MCF 10A (cell line): ENCODE measurements around the gene PTPRR. TPM values are rescaled to one million over a fixed set of nuclear protein-coding genes. Genes with fewer than 3 reads are reported as not detected.

ENCODE experiments used
- BruUV-seq: library from RNA; stranded (reverse); fragments of 400-500 nt; replicated peaks from 2 replicates; lab custom pipeline; 2021; lab: Mats Ljungman, UMichigan
- CTCF ChIA-PET: fragments of 300-600 bp; sonication (Branson Sonifier 250); formaldehyde crosslinking; extraction: SDS; loops from one replicate; lab custom pipeline; 2021; ENCODE audit warnings: antibody characterized with exemption, inconsistent platforms; lab: Yijun Ruan, JAX
- POLR2A ChIA-PET: fragments of 300-600, 350-650 bp; sonication (Branson Sonifier 250); formaldehyde crosslinking; extraction: SDS; loops from one replicate; lab custom pipeline; 2020; ENCODE audit warnings: antibody characterized with exemption, inconsistent platforms; lab: Yijun Ruan, JAX
- DNase-seq: peaks from one replicate; pipeline ENCODE4 v3.0.0-alpha.2; 2018; ENCODE audit not compliant: unreplicated experiment
- H3K27ac Mint-ChIP-seq: one replicate; pipeline ENCODE4 v1.8.0; 2022; ENCODE audit warnings: mild to moderate bottlenecking, low read depth, mixed read lengths; ENCODE audit not compliant: unreplicated experiment
- H3K27me3 Mint-ChIP-seq: one replicate; pipeline ENCODE4 v1.8.0; 2022; ENCODE audit warnings: mixed read lengths; ENCODE audit not compliant: insufficient read depth, unreplicated experiment
- H3K36me3 Mint-ChIP-seq: one replicate; pipeline ENCODE4 v1.8.0; 2022; ENCODE audit warnings: mild to moderate bottlenecking, moderate library complexity, mixed read lengths; ENCODE audit not compliant: insufficient read depth, unreplicated experiment
- H3K4me1 Mint-ChIP-seq: one replicate; pipeline ENCODE4 v1.8.0; 2022; ENCODE audit warnings: mixed read lengths; ENCODE audit not compliant: insufficient read depth, unreplicated experiment
- H3K4me3 Mint-ChIP-seq: one replicate; pipeline ENCODE4 v1.8.0; 2022; ENCODE audit warnings: mild to moderate bottlenecking, moderate library complexity, mixed read lengths; ENCODE audit not compliant: unreplicated experiment
- H3K9me3 Mint-ChIP-seq: one replicate; pipeline ENCODE4 v1.8.0; 2022; ENCODE audit warnings: mixed read lengths; ENCODE audit not compliant: unreplicated experiment
- intact Hi-C: fragments of 100-400 bp; cut with micrococcal nuclease; formaldehyde crosslinking; loops from 2 replicates; pipeline ENCODE4 v1.14.1; 2022
- total RNA-seq: library from RNA; stranded (reverse); gene quantifications from 2 replicates; pipeline ENCODE4 v1.2.3, GENCODE V29; 2022
- TF ChIP-seq, protein P1 (sequence below): fragments of 200-600 bp; IDR thresholded peaks from one replicate; pipeline ENCODE4 v1.8.0; 2022; ENCODE audit warnings: antibody characterized with exemption, mild to moderate bottlenecking; ENCODE audit not compliant: unreplicated experiment

PTPRR gene
- total RNA-seq, 1 experiment from 2014 or later, result not detected

DNA sequence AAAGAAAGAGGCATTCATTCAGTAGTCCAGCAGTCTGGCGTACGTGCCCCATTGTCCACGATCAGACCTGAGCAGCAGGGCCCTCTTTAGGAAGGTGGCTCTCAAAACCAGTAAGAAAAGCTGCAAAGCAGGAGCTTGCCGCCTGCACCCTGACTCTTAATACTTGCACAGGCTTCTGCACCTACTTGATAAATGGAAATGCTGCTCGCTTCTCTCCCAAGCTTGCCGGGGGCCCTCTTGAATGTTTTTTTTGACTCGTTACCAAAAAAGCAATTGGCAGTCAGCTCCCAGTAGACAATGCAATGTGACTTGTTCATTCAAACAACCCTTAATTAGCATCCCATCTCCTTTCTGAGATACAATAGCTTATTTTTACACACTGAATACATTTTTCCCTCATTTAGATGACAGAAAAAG is 256.1 kb downstream of the PTPRR start:
- TF ChIP-seq, protein P1, sequence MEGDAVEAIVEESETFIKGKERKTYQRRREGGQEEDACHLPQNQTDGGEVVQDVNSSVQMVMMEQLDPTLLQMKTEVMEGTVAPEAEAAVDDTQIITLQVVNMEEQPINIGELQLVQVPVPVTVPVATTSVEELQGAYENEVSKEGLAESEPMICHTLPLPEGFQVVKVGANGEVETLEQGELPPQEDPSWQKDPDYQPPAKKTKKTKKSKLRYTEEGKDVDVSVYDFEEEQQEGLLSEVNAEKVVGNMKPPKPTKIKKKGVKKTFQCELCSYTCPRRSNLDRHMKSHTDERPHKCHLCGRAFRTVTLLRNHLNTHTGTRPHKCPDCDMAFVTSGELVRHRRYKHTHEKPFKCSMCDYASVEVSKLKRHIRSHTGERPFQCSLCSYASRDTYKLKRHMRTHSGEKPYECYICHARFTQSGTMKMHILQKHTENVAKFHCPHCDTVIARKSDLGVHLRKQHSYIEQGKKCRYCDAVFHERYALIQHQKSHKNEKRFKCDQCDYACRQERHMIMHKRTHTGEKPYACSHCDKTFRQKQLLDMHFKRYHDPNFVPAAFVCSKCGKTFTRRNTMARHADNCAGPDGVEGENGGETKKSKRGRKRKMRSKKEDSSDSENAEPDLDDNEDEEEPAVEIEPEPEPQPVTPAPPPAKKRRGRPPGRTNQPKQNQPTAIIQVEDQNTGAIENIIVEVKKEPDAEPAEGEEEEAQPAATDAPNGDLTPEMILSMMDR, result no peak
- Mint-ChIP-seq H3K27ac (no peak overlapping the region), H3K36me3 (no peaks in the 10 kb centered on the region), H3K27me3 (no peaks in the 10 kb centered on the region), H3K9me3 (no peaks in the 10 kb centered on the region), H3K4me1 (peaks cover 14% of the 10 kb centered on the region), H3K4me3 (no peak overlapping the region)
- CTCF ChIA-PET, result interaction anchor here (0.6 kb wide), 1 partner anchor 677 kb away, joined by 3 read pairs; no protein-coding TSS in a partner anchor
- intact Hi-C loops, result no loop called here
- POLR2A ChIA-PET, result interaction anchor here (0.6 kb wide), 1 partner anchor 303 kb away, joined by 4 read pairs; no protein-coding TSS in a partner anchor
- DNase-seq, result peak; percentile 13
- BruUV-seq, result no TSS peak

DNA sequence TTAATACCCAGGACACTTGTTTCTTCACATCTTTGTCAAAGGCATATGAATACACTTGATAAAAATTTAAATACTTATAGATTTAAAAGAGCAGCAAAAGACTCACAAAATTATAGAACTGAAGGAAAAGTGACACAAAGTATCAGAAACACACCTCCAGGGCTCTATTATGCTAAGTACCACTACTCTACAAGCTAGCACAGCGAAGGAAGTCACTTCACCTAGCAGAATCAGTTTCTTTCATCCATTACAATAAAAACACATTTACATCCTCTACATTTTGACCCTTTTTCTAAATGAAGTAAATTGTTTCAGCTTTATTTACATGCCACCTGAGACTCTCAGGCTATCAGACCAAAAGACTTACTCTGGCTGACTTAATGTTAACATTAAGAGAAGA is 256.7 kb downstream of the PTPRR start:
- H3K9me3 Mint-ChIP-seq, result no peaks in the 10 kb centered on the region
- no peaks in the 10 kb centered on the region for H3K27me3 Mint-ChIP-seq
- no TSS peak for BruUV-seq
- no peak for DNase-seq
- TF ChIP-seq, protein P1, result no peak
- H3K4me3 Mint-ChIP-seq, result no peak overlapping the region
- H3K27ac Mint-ChIP-seq, result no peak overlapping the region
- peaks cover 14% of the 10 kb centered on the region for H3K4me1 Mint-ChIP-seq
- ChIA-PET CTCF (no interaction called here), POLR2A (interaction anchor here (1.1 kb wide), 1 partner anchor 18 kb away, joined by 3 read pairs; no protein-coding TSS in a partner anchor)
- H3K36me3 Mint-ChIP-seq, result no peaks in the 10 kb centered on the region
- intact Hi-C loops, result no loop called here

DNA sequence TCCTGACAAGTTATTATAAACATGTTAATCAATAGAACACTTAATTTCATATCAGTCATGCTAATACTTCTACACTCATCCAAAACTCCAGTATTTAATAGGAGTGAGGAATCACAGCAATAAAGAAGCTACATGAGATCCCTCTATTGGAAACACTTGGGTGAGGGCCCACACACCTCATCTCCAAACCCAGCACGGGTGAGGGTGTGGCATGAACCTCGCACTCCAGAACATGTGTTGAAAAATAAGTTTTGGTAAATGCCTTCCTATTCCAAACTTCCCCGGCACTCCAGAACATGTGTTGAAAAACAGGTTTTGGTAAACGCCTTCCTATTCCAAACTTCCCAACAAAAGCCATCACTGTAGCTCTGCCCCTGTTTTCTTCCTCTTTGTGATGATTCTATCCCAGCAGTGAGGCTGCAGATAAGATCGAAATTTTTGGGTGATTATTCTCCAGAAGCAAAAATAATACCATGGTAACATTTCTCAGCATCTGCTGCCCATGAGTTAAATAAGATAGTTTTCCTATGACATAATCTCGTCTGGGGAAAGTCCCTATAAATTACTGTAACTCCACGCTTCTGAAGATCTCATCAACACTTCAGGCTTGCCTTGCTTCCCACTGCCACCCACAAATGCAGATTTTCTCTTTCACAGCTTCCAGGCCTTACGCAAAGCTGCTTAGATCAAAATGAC is 258.9 kb downstream of the PTPRR start:
- peak; percentile 4 for DNase-seq
- TF ChIP-seq, protein P1, result no peak
- H3K36me3 Mint-ChIP-seq, result no peaks in the 10 kb centered on the region
- H3K9me3 Mint-ChIP-seq, result no peaks in the 10 kb centered on the region
- peak overlapping the region; percentile 14 for H3K27ac Mint-ChIP-seq
- no TSS peak for BruUV-seq
- intact Hi-C loops, result no loop called here
- H3K27me3 Mint-ChIP-seq, result no peaks in the 10 kb centered on the region
- CTCF ChIA-PET, result interaction anchor here (0.6 kb wide), 2 partner anchors 9 to 86 kb away, joined by 3 to 5 read pairs; no protein-coding TSS in a partner anchor
- peaks cover 14% of the 10 kb centered on the region for H3K4me1 Mint-ChIP-seq
- H3K4me3 Mint-ChIP-seq, result no peak overlapping the region
- POLR2A ChIA-PET, result no interaction called here

DNA sequence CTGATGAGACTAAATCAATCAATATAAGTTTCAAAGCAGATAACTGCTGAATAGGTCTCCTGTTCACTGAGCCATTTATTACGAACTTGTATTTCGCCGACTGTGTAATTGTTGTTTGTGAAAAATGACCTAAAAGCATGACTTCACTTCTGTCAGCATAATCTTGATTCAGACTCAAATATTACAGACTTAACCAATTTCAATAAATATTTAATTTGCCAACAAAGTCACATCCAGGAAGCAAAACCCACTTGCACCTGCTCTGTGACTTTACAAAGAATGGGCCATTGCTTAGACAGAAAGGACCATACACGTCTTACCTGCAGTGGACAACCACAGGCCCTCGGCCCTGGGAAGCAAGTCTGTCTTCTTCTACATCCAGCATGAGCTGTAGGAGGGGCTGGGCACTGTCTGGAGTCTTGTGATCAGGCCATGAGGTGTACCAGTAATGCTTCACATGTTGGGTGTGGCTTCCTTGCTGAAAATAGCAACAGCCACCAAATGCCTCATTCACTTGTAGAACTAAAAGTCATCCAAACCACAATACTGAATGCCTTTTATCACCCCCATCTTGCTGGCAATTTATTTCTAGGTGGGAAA is 259.8 kb downstream of the PTPRR start:
- TF ChIP-seq, protein P1, result no peak
- TSS peak; percentile 83 for BruUV-seq
- Mint-ChIP-seq H3K27ac (peak overlapping the region; percentile 28), H3K4me3 (no peak overlapping the region), H3K27me3 (no peaks in the 10 kb centered on the region), H3K36me3 (no peaks in the 10 kb centered on the region), H3K4me1 (peaks cover 14% of the 10 kb centered on the region), H3K9me3 (no peaks in the 10 kb centered on the region)
- ChIA-PET POLR2A (no interaction called here), CTCF (no interaction called here)
- peak; percentile 45 for DNase-seq
- intact Hi-C loops, result no loop called here
